Measurements from ENCODE around the gene BMP10.

DNA sequence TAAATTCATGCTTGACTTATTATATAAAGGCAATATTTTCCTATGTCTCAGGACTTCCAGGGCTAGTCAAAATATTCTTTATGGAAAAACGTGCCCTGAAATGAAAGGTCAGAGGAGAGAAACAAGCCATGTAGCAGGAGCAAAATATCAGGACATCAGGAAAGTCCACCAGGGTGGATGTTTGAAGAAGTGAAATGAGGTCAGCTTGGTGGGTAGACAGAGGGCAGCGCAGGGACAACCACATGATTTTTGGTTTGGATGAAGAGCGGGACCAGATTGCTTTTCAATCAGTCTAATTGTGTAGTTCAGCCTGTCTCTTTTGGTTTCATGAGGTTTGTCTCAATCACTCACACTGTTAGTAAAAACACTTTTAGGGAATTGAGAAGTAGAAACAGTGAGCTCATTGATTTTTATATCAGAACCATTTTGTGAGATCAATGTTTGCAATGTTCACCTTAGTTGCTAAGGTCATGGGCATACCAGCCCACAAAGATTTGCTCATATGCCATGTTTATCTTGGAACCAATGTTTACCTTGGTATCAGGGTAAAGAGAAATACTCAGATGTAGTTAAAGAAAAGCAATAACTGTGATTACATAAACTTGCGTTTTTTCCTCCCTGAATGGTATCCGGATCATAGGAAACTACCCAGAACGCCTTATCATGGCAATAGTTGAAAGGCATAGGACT lies 49.4 kb upstream of the BMP10 start:
- TF ChIP-seq, protein P1, sequence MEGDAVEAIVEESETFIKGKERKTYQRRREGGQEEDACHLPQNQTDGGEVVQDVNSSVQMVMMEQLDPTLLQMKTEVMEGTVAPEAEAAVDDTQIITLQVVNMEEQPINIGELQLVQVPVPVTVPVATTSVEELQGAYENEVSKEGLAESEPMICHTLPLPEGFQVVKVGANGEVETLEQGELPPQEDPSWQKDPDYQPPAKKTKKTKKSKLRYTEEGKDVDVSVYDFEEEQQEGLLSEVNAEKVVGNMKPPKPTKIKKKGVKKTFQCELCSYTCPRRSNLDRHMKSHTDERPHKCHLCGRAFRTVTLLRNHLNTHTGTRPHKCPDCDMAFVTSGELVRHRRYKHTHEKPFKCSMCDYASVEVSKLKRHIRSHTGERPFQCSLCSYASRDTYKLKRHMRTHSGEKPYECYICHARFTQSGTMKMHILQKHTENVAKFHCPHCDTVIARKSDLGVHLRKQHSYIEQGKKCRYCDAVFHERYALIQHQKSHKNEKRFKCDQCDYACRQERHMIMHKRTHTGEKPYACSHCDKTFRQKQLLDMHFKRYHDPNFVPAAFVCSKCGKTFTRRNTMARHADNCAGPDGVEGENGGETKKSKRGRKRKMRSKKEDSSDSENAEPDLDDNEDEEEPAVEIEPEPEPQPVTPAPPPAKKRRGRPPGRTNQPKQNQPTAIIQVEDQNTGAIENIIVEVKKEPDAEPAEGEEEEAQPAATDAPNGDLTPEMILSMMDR (IDR thresholded peaks at IDR 0.05), result no peak
- no peak for TF ChIP-seq EZH2 (IDR thresholded peaks at IDR 0.05)
- no peak for TF ChIP-seq EZH2phosphoT487 (IDR thresholded peaks at IDR 0.05)

All from neural progenitor cell (in vitro differentiated cells).